Ishikawa (cell line): ENCODE results near the gene SPTBN5.

ENCODE experiments used
- CEBPB ChIP-seq: IDR thresholded peaks from 2 replicates; pipeline ENCODE4 v1.6.1; 2012
- CREB1 ChIP-seq: IDR thresholded peaks from 2 replicates; pipeline ENCODE4 v1.6.1; 2012; ENCODE audit warnings: low read depth
- EGR1 ChIP-seq: IDR thresholded peaks from 2 replicates; pipeline ENCODE4 v1.6.1; 2012
- EP300 ChIP-seq: IDR thresholded peaks from 2 replicates; pipeline ENCODE4 v1.6.1; 2012; ENCODE audit warnings: borderline replicate concordance
- FOXM1 ChIP-seq: IDR thresholded peaks from 2 replicates; pipeline ENCODE4 v1.6.1; 2012; ENCODE audit warnings: low read depth, borderline replicate concordance
- NFIC ChIP-seq: IDR thresholded peaks from 2 replicates; pipeline ENCODE4 v1.6.1; 2012
- RAD21 ChIP-seq: IDR thresholded peaks from 2 replicates; pipeline ENCODE4 v1.6.1; 2012; ENCODE audit warnings: low read depth
- TAF1 ChIP-seq: IDR thresholded peaks from 2 replicates; pipeline ENCODE4 v1.6.1; 2012; ENCODE audit warnings: low read depth, mild to moderate bottlenecking
- TCF12 ChIP-seq: IDR thresholded peaks from 2 replicates; pipeline ENCODE4 v1.6.1; 2012; ENCODE audit warnings: low read depth
- TEAD4 ChIP-seq: IDR thresholded peaks from 2 replicates; pipeline ENCODE4 v1.6.1; 2012
- USF1 ChIP-seq: IDR thresholded peaks from 2 replicates; pipeline ENCODE4 v1.6.1; 2012
- YY1 ChIP-seq: IDR thresholded peaks from 2 replicates; pipeline ENCODE4 v1.6.1; 2012; ENCODE audit warnings: low read depth
- ZBTB7A ChIP-seq: IDR thresholded peaks from 2 replicates; pipeline ENCODE4 v1.6.1; 2012; ENCODE audit warnings: low read depth
- TF ChIP-seq, protein P1 (sequence below): IDR thresholded peaks from 2 replicates; pipeline ENCODE4 v1.6.1; 2012; ENCODE audit warnings: low read depth, mild to moderate bottlenecking
- TF ChIP-seq, protein P2 (sequence below): IDR thresholded peaks from 2 replicates; pipeline ENCODE4 v1.6.1; 2012

The SPTBN5 gene

GRCh38 chr15:41888662-41889253, 5.1 kb downstream of the SPTBN5 start:
- no peak for TF ChIP-seq TEAD4
- no peak for TF ChIP-seq YY1
- TF ChIP-seq, protein P1, sequence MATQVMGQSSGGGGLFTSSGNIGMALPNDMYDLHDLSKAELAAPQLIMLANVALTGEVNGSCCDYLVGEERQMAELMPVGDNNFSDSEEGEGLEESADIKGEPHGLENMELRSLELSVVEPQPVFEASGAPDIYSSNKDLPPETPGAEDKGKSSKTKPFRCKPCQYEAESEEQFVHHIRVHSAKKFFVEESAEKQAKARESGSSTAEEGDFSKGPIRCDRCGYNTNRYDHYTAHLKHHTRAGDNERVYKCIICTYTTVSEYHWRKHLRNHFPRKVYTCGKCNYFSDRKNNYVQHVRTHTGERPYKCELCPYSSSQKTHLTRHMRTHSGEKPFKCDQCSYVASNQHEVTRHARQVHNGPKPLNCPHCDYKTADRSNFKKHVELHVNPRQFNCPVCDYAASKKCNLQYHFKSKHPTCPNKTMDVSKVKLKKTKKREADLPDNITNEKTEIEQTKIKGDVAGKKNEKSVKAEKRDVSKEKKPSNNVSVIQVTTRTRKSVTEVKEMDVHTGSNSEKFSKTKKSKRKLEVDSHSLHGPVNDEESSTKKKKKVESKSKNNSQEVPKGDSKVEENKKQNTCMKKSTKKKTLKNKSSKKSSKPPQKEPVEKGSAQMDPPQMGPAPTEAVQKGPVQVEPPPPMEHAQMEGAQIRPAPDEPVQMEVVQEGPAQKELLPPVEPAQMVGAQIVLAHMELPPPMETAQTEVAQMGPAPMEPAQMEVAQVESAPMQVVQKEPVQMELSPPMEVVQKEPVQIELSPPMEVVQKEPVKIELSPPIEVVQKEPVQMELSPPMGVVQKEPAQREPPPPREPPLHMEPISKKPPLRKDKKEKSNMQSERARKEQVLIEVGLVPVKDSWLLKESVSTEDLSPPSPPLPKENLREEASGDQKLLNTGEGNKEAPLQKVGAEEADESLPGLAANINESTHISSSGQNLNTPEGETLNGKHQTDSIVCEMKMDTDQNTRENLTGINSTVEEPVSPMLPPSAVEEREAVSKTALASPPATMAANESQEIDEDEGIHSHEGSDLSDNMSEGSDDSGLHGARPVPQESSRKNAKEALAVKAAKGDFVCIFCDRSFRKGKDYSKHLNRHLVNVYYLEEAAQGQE = no peak
- no peak for TF ChIP-seq RAD21
- no peak for TF ChIP-seq TCF12

GRCh38 chr15:41887893-41888292, 6.0 kb downstream of the SPTBN5 start:
- no peak for TF ChIP-seq CEBPB
- TF ChIP-seq FOXM1 = no peak
- TF ChIP-seq EGR1 = no peak
- TF ChIP-seq RAD21 = no peak
- no peak for TF ChIP-seq EP300
- no peak for TF ChIP-seq TAF1
- TF ChIP-seq TEAD4 = no peak
- TF ChIP-seq, protein P2, sequence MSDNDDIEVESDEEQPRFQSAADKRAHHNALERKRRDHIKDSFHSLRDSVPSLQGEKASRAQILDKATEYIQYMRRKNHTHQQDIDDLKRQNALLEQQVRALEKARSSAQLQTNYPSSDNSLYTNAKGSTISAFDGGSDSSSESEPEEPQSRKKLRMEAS = no peak
- TF ChIP-seq USF1 = no peak
- TF ChIP-seq NFIC = no peak
- no peak for TF ChIP-seq ZBTB7A
- TF ChIP-seq CREB1 = no peak
- TF ChIP-seq, protein P1 = no peak
- TF ChIP-seq YY1 = no peak
- no peak for TF ChIP-seq TCF12

DNA sequence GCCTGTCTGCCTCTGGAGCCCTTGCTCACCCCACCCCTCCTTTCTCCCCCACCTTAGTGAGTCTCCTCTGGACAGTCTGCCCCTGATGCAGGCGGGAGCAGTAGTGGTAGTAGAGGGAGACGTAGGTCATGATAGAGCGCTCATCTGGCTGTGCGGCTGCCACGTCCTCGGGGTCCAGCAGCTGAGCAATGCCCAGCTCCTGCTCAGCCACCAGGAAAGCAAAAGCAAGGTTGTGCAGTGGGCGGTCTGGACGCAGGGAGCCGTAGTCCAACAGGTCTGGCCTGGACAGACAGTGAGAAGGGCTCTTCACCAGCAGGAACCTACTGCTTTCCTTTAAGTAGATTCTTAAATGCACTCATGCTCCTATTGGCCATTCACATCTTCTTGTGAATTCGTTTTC, 6.7 kb downstream of the SPTBN5 start:
- TF ChIP-seq, protein P1 = no peak
- no peak for TF ChIP-seq EGR1
- TF ChIP-seq, protein P2 = no peak
- TF ChIP-seq USF1 = no peak
- TF ChIP-seq CREB1 = no peak

GRCh38 chr15:41886741-41887140, 7.1 kb downstream of the SPTBN5 start:
- no peak for TF ChIP-seq TEAD4
- no peak for TF ChIP-seq TAF1
- TF ChIP-seq CREB1 = no peak
- TF ChIP-seq EP300 = no peak
- TF ChIP-seq USF1 = no peak
- no peak for TF ChIP-seq RAD21
- TF ChIP-seq FOXM1 = no peak
- no peak for TF ChIP-seq TCF12
- TF ChIP-seq YY1 = no peak
- TF ChIP-seq, protein P1 = no peak
